Neural cell (in vitro differentiated cells): ENCODE data around the gene DAGLA. TPM values are rescaled to one million over a fixed set of nuclear protein-coding genes. Genes with fewer than 3 reads are reported as not detected.

Experiments used
- H2AFZ ChIP-seq: fragments of 200-600, 300-800 bp; sonication (generic), shearing (Covaris generic); 2 replicates; pipeline ENCODE4 v1.6.0; 2014; ENCODE audit warnings: low read depth, mild to moderate bottlenecking, antibody characterized with exemption, low read length, moderate library complexity
- H3F3A ChIP-seq: fragments of 200-600 bp; shearing (Covaris generic); 2 replicates; pipeline ENCODE4 v1.6.1; 2016; ENCODE audit warnings: mild to moderate bottlenecking, moderate library complexity, mixed read lengths, antibody characterized with exemption, low read length; ENCODE audit not compliant: insufficient read depth, poor library complexity, severe bottlenecking
- H3K27ac ChIP-seq: fragments of 200-600, 300-800 bp; sonication (generic), shearing (Covaris generic); 2 replicates; pipeline ENCODE4 v1.5.1; 2014; ENCODE audit warnings: mild to moderate bottlenecking, low read length, moderate library complexity
- H3K27me3 ChIP-seq: fragments of 300-800, 200-600 bp; sonication (generic), shearing (Covaris generic); 2 replicates; pipeline ENCODE4 v1.6.0; 2014; ENCODE audit warnings: mild to moderate bottlenecking, low read depth, low read length, moderate library complexity; ENCODE audit not compliant: insufficient read depth
- H3K36me3 ChIP-seq: fragments of 300-800, 200-600 bp; sonication (generic), shearing (Covaris generic); 2 replicates; pipeline ENCODE4 v1.5.1; 2014; ENCODE audit warnings: mild to moderate bottlenecking, antibody characterized with exemption, low read length, moderate library complexity; ENCODE audit not compliant: insufficient read depth
- H3K4me2 ChIP-seq: fragments of 300-800, 200-600 bp; sonication (generic), shearing (Covaris generic); 2 replicates; pipeline ENCODE4 v1.6.0; 2014; ENCODE audit warnings: mild to moderate bottlenecking, low read length
- H3K4me3 ChIP-seq: fragments of 300-800, 200-600 bp; sonication (generic), shearing (Covaris generic); 2 replicates; pipeline ENCODE4 v1.5.1; 2014; ENCODE audit warnings: mild to moderate bottlenecking, low read length, moderate library complexity
- H3K79me2 ChIP-seq: fragments of 200-600 bp; shearing (Covaris generic); replicated peaks from 2 replicates; pipeline ENCODE4 v1.6.0; 2014; ENCODE audit warnings: mild to moderate bottlenecking, low read length, moderate library complexity; ENCODE audit not compliant: insufficient read depth
- H3K9ac ChIP-seq: fragments of 300-800, 200-600 bp; sonication (generic), shearing (Covaris generic); 2 replicates; pipeline ENCODE4 v1.6.1; 2016; ENCODE audit warnings: mild to moderate bottlenecking, low read length, mixed read lengths
- H3K9me2 ChIP-seq: fragments of 200-600 bp; shearing (Covaris generic); 2 replicates; pipeline ENCODE4 v1.6.1; 2016; ENCODE audit warnings: mild to moderate bottlenecking, low read length, mixed read lengths; ENCODE audit not compliant: insufficient read depth
- H3K9me3 ChIP-seq: fragments of 200-600, 300-800 bp; sonication (generic), shearing (Covaris generic); 2 replicates; pipeline ENCODE4 v1.6.1; 2016; ENCODE audit warnings: mild to moderate bottlenecking, mixed run types, low read length, moderate library complexity, mixed read lengths
- H4K20me1 ChIP-seq: fragments of 200-600 bp; shearing (Covaris generic); 2 replicates; pipeline ENCODE4 v1.6.1; 2016; ENCODE audit warnings: mild to moderate bottlenecking, mixed run types; ENCODE audit not compliant: insufficient read depth
- EP300 ChIP-seq: fragments of 450-650 bp; conservative IDR thresholded peaks from 2 replicates; pipeline ENCODE4 v1.6.1; 2014; ENCODE audit warnings: antibody characterized with exemption, mild to moderate bottlenecking, moderate library complexity; ENCODE audit not compliant: poor library complexity, severe bottlenecking
- EZH2 ChIP-seq: fragments of 200-600, 300-800 bp; shearing (Covaris generic), sonication (generic); IDR thresholded peaks from 2 replicates; pipeline ENCODE4 v1.6.1; 2014; ENCODE audit warnings: antibody characterized with exemption, low read length, borderline replicate concordance, mild to moderate bottlenecking; ENCODE audit not compliant: insufficient read depth, poor library complexity, severe bottlenecking
- MXI1 ChIP-seq: fragments of 450-650 bp; conservative IDR thresholded peaks from 2 replicates; pipeline ENCODE4 v1.6.1; 2014; ENCODE audit warnings: antibody characterized with exemption, mild to moderate bottlenecking; ENCODE audit not compliant: poor library complexity, severe bottlenecking
- POLR2AphosphoS5 ChIP-seq: IDR thresholded peaks from 2 replicates; pipeline ENCODE4 v1.6.1; 2012
- RAD21 ChIP-seq: fragments of 450-650 bp; conservative IDR thresholded peaks from 2 replicates; pipeline ENCODE4 v1.6.1; 2014; ENCODE audit warnings: antibody characterized with exemption, mild to moderate bottlenecking, moderate library complexity
- SMC3 ChIP-seq: fragments of 450-650 bp; conservative IDR thresholded peaks from 2 replicates; pipeline ENCODE4 v1.6.1; 2014; ENCODE audit warnings: antibody characterized with exemption, mild to moderate bottlenecking, moderate library complexity; ENCODE audit not compliant: poor library complexity
- TAF1 ChIP-seq: IDR thresholded peaks from 2 replicates; pipeline ENCODE4 v1.6.1; 2012; ENCODE audit warnings: low read depth
- polyA plus RNA-seq: library from polyadenylated mRNA; depleted of rRNA; stranded (reverse); fragments of >200 nt; gene quantifications from 2 replicates; pipeline ENCODE4 v1.2.3, GENCODE V29; 2014
- TF ChIP-seq, protein P1 (sequence below): IDR thresholded peaks from 2 replicates; pipeline ENCODE4 v1.6.1; 2012; ENCODE audit warnings: borderline replicate concordance
- TF ChIP-seq, protein P2 (sequence below): fragments of 450-650 bp; IDR thresholded peaks from 2 replicates; pipeline ENCODE4 v1.5.1; 2014; ENCODE audit warnings: antibody characterized with exemption, mild to moderate bottlenecking, moderate library complexity; ENCODE audit not compliant: poor library complexity, severe bottlenecking

DAGLA gene
- polyA plus RNA-seq, 1 donor from 2014 or later, result 4.5 TPM

DNA sequence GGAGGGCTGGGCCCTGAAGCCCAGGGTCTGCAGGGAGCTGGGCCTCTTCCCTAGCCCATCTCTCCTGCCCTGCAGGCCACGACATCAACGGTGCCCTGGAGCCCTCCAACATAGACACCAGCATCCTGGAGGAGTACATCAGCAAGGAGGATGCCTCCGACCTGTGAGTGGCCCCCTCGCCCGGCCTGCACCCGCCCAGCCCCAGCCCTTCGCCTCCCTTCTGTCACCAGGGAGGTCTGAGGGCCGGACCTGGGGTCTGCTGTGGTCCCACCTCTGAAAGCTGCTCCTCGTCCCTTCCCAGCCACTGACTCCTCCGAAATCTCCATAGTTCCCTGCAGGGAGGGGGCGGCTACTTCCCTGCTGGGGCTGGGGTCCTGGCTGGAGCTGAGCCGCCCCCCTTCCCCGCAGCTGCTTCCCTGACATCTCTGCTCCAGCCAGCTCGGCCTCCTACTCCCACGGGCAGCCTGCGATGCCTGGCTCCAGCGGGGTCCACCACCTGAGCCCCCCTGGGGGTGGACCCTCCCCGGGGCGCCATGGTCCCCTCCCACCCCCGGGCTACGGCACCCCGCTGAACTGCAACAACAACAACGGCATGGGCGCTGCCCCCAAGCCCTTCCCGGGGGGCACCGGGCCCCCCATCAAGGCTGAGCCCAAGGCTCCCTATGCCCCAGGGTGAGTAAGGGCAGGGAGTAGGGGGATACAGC lies 85.5 kb downstream of the DAGLA start (continued):
- TF ChIP-seq SMC3, result no peak

DNA sequence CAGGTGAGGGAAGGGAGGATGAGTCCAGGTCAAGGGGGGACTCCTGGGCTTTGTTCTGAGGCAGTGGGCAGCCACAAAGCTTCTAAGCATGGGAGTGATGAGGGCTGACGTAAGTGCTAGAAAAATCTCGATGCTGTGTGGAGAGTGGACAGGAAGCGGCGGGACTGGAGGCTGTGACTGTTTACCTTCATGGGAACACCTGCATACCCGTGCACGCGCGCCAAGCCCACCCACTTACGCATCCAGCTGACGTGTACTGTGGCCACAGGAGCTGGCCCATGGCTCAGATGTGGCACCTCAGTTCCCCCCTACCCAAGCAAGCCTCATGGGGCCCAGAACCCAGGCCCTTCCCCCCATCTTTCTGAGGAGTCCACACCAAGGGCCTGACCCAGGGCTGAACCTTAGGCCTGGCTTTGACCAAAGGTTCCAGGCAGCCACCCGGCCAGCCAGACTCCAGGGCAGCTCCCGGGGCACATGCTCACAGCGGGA lies 86.2 kb downstream of the DAGLA start:
- Histone ChIP-seq H2AFZ (no peak overlapping the region), H3K9ac (no peak overlapping the region), H3K4me2 (no peak overlapping the region), H3K9me3 (no peaks in the 10 kb centered on the region), H3K27me3 (no peaks in the 10 kb centered on the region), H4K20me1 (no peaks in the 10 kb centered on the region), H3K4me3 (no peak overlapping the region), H3F3A (no peaks in the 10 kb centered on the region), H3K27ac (no peak overlapping the region), H3K79me2 (no peaks in the 10 kb centered on the region), H3K36me3 (no peaks in the 10 kb centered on the region), H3K9me2 (no peaks in the 10 kb centered on the region)
- TF ChIP-seq, protein P1, sequence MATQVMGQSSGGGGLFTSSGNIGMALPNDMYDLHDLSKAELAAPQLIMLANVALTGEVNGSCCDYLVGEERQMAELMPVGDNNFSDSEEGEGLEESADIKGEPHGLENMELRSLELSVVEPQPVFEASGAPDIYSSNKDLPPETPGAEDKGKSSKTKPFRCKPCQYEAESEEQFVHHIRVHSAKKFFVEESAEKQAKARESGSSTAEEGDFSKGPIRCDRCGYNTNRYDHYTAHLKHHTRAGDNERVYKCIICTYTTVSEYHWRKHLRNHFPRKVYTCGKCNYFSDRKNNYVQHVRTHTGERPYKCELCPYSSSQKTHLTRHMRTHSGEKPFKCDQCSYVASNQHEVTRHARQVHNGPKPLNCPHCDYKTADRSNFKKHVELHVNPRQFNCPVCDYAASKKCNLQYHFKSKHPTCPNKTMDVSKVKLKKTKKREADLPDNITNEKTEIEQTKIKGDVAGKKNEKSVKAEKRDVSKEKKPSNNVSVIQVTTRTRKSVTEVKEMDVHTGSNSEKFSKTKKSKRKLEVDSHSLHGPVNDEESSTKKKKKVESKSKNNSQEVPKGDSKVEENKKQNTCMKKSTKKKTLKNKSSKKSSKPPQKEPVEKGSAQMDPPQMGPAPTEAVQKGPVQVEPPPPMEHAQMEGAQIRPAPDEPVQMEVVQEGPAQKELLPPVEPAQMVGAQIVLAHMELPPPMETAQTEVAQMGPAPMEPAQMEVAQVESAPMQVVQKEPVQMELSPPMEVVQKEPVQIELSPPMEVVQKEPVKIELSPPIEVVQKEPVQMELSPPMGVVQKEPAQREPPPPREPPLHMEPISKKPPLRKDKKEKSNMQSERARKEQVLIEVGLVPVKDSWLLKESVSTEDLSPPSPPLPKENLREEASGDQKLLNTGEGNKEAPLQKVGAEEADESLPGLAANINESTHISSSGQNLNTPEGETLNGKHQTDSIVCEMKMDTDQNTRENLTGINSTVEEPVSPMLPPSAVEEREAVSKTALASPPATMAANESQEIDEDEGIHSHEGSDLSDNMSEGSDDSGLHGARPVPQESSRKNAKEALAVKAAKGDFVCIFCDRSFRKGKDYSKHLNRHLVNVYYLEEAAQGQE, result no peak
- no peak for TF ChIP-seq MXI1
- TF ChIP-seq SMC3, result no peak
- no peak for TF ChIP-seq POLR2AphosphoS5
- TF ChIP-seq TAF1, result no peak
- TF ChIP-seq, protein P2, sequence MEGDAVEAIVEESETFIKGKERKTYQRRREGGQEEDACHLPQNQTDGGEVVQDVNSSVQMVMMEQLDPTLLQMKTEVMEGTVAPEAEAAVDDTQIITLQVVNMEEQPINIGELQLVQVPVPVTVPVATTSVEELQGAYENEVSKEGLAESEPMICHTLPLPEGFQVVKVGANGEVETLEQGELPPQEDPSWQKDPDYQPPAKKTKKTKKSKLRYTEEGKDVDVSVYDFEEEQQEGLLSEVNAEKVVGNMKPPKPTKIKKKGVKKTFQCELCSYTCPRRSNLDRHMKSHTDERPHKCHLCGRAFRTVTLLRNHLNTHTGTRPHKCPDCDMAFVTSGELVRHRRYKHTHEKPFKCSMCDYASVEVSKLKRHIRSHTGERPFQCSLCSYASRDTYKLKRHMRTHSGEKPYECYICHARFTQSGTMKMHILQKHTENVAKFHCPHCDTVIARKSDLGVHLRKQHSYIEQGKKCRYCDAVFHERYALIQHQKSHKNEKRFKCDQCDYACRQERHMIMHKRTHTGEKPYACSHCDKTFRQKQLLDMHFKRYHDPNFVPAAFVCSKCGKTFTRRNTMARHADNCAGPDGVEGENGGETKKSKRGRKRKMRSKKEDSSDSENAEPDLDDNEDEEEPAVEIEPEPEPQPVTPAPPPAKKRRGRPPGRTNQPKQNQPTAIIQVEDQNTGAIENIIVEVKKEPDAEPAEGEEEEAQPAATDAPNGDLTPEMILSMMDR, result no peak

DNA sequence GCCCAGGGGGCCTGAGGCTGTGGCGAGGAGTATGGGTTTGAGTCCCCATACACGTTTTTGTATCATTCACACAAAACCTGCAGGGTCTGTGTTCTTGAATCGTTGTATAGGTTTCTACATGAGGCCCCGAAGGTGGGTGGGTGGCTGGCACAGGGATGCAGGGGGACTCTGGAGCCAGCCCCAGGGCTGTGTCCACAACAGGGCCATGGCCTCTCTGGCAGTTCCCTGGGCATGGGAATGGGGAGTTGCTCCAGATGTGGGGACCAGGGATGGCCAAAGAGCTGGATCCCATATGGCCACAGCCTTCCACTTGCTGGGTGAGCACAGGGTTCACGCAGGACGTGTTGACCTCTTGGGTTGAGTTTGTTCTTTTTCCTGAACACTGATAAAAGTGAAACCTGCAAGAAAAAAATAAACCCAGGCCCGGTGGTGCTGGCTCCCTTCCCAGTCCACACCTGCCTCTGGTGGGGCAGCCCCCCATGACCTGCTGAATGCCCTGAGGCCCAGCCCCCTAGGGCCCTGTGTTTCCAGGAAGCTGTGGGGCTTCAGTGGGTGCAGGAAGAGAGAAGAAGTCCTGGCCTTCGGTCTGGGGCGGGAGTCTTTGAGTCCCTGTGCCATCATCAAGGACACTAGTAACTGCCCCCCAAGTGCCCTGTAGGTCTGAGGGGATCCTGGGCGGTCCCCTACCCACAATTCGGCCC lies 88.3 kb downstream of the DAGLA start:
- Histone ChIP-seq H3K9ac (no peak overlapping the region), H4K20me1 (no peaks in the 10 kb centered on the region), H3K9me3 (no peaks in the 10 kb centered on the region), H3K36me3 (no peaks in the 10 kb centered on the region), H2AFZ (no peak overlapping the region), H3K27me3 (no peaks in the 10 kb centered on the region), H3K9me2 (no peaks in the 10 kb centered on the region), H3F3A (no peaks in the 10 kb centered on the region), H3K4me2 (no peak overlapping the region), H3K79me2 (no peaks in the 10 kb centered on the region), H3K27ac (no peak overlapping the region), H3K4me3 (no peak overlapping the region)
- no peak for TF ChIP-seq EP300
- no peak for TF ChIP-seq EZH2
- TF ChIP-seq SMC3, result no peak
- TF ChIP-seq POLR2AphosphoS5, result no peak
- TF ChIP-seq MXI1, result no peak
- TF ChIP-seq, protein P1, result no peak
- TF ChIP-seq TAF1, result no peak
- TF ChIP-seq, protein P2, result no peak
- no peak for TF ChIP-seq RAD21
